ENCODE data around the gene CCDC60.

The CCDC60 gene

GRCh38 chr12:119398190-119398589 lies 63.7 kb downstream of the CCDC60 start:
- TF ChIP-seq, protein P1, sequence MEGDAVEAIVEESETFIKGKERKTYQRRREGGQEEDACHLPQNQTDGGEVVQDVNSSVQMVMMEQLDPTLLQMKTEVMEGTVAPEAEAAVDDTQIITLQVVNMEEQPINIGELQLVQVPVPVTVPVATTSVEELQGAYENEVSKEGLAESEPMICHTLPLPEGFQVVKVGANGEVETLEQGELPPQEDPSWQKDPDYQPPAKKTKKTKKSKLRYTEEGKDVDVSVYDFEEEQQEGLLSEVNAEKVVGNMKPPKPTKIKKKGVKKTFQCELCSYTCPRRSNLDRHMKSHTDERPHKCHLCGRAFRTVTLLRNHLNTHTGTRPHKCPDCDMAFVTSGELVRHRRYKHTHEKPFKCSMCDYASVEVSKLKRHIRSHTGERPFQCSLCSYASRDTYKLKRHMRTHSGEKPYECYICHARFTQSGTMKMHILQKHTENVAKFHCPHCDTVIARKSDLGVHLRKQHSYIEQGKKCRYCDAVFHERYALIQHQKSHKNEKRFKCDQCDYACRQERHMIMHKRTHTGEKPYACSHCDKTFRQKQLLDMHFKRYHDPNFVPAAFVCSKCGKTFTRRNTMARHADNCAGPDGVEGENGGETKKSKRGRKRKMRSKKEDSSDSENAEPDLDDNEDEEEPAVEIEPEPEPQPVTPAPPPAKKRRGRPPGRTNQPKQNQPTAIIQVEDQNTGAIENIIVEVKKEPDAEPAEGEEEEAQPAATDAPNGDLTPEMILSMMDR (IDR thresholded peaks at IDR 0.05; ENCODE audit: insufficient read depth, low read length, poor library complexity, severe bottlenecking), result no peak
- no peak for DNase-seq (ENCODE audit: extremely low read depth, insufficient read length)
- Histone ChIP-seq H3K27me3 (replicated peaks; ENCODE audit: control insufficient read depth, insufficient read depth, low read length) (no peaks in the 10 kb centered on the region), H3K36me3 (ENCODE audit: control insufficient read depth, insufficient read depth, low read length) (no peaks in the 10 kb centered on the region), H3K4me3 (replicated peaks; ENCODE audit: low read depth, low read length) (no peak overlapping the region)

DNA sequence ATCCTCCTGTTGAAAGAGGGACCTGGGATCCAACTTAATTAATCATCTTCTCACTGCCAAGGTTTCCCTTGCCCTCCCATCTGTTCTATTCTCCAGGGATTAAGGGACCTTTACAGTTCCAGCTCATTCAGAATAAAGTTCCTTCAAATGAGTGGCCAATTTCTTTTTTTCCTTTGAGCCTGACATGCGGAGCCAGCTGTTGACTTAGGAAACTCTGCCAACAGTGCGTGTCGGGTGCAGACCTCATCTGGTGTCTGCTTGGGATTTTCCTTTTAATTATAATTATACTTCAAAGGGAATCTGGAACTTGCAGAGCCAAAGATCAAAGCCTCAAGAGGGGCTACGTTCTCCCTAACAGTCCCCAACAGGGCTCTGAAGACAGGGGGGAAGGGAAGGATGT lies 64.8 kb downstream of the CCDC60 start:
- H3K36me3 ChIP-seq (ENCODE audit: control insufficient read depth, insufficient read depth, low read length), result no peaks in the 10 kb centered on the region
- no peaks in the 10 kb centered on the region for H3K27me3 ChIP-seq (replicated peaks; ENCODE audit: control insufficient read depth, insufficient read depth, low read length)
- TF ChIP-seq, protein P1 (IDR thresholded peaks at IDR 0.05; ENCODE audit: insufficient read depth, low read length, poor library complexity, severe bottlenecking), result no peak
- DNase-seq (ENCODE audit: extremely low read depth, insufficient read length), result no peak
- H3K4me3 ChIP-seq (replicated peaks; ENCODE audit: low read depth, low read length), result no peak overlapping the region

GRCh38 chr12:119406308-119406707 lies 71.8 kb downstream of the CCDC60 start:
- DNase-seq (ENCODE audit: extremely low read depth, insufficient read length), result no peak
- H3K4me3 ChIP-seq (replicated peaks; ENCODE audit: low read depth, low read length), result no peak overlapping the region
- H3K27me3 ChIP-seq (replicated peaks; ENCODE audit: control insufficient read depth, insufficient read depth, low read length), result no peaks in the 10 kb centered on the region; the same call in 1 of the 2 replicates
- no peaks in the 10 kb centered on the region for H3K36me3 ChIP-seq (ENCODE audit: control insufficient read depth, insufficient read depth, low read length)
- TF ChIP-seq, protein P1 (IDR thresholded peaks at IDR 0.05; ENCODE audit: insufficient read depth, low read length, poor library complexity, severe bottlenecking), result no peak

DNA sequence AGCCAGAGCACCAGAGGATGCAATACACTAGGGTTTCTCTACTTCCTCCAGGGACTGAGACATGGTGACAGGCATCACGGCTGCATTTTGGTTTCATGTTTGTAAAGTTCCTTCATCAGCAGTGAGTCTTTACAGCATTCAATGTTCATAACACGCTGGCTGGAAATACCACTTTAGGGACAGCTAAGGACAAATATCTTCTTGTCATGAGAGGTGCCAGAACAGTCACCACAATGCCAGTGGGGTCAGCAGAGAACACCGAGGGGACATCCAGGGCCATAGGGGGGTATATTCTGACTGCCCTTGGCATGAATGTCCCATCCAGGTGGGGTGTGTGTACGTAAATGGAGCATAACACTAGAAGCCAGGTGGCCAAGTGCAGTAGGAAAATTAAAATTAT lies 72.3 kb downstream of the CCDC60 start:
- TF ChIP-seq, protein P1 (IDR thresholded peaks at IDR 0.05; ENCODE audit: insufficient read depth, low read length, poor library complexity, severe bottlenecking), result no peak
- no peak for DNase-seq (ENCODE audit: extremely low read depth, insufficient read length)

GRCh38 chr12:119409043-119409442 lies 74.5 kb downstream of the CCDC60 start:
- Histone ChIP-seq H3K4me3 (replicated peaks; ENCODE audit: low read depth, low read length) (no peak overlapping the region), H3K27me3 (replicated peaks; ENCODE audit: control insufficient read depth, insufficient read depth, low read length) (no peaks in the 10 kb centered on the region; the same call in 1 of the 2 replicates), H3K36me3 (ENCODE audit: control insufficient read depth, insufficient read depth, low read length) (no peaks in the 10 kb centered on the region)
- TF ChIP-seq, protein P1 (IDR thresholded peaks at IDR 0.05; ENCODE audit: insufficient read depth, low read length, poor library complexity, severe bottlenecking), result no peak
- no peak for DNase-seq (ENCODE audit: extremely low read depth, insufficient read length)

More for the DNA sequence above, 72.3 kb downstream of the CCDC60 start:
- Histone ChIP-seq H3K27me3 (replicated peaks; ENCODE audit: control insufficient read depth, insufficient read depth, low read length) (no peaks in the 10 kb centered on the region; the same call in 1 of the 2 replicates), H3K4me3 (replicated peaks; ENCODE audit: low read depth, low read length) (no peak overlapping the region), H3K36me3 (ENCODE audit: control insufficient read depth, insufficient read depth, low read length) (no peaks in the 10 kb centered on the region)

GRCh38 chr12:119410396-119410795 lies 75.9 kb downstream of the CCDC60 start:
- TF ChIP-seq, protein P1 (IDR thresholded peaks at IDR 0.05; ENCODE audit: insufficient read depth, low read length, poor library complexity, severe bottlenecking), result no peak
- DNase-seq (ENCODE audit: extremely low read depth, insufficient read length), result no peak
- Histone ChIP-seq H3K36me3 (ENCODE audit: control insufficient read depth, insufficient read depth, low read length) (no peaks in the 10 kb centered on the region), H3K4me3 (replicated peaks; ENCODE audit: low read depth, low read length) (no peak overlapping the region), H3K27me3 (replicated peaks; ENCODE audit: control insufficient read depth, insufficient read depth, low read length) (no peaks in the 10 kb centered on the region; the same call in 1 of the 2 replicates)
